A549 (cell line): ENCODE measurements around the gene DPEP3. TPM values are rescaled to one million over a fixed set of nuclear protein-coding genes. Genes with fewer than 3 reads are reported as not detected.
A peak's percentile ranks its signal among the peaks of the same experiment; 100 is the strongest.

Experiments used
- ATAC-seq, 2 experiments: fragments of 200-7000 bp in 1 of 2; fragments of >200 bp in 1 of 2; cut with Nextera tagmentation in 1 of 2; cut with Tn5 transposase in 1 of 2; 3 replicates each; pipeline versions ENCODE4 v1.8.0 to v1.9.1; 2018 to 2020; ENCODE audit warnings: mild to moderate bottlenecking in 1 of 2, moderate library complexity in 1 of 2
- CTCF ChIA-PET: fragments of 300-600 bp; sonication (Branson Sonifier 250); formaldehyde crosslinking; extraction: SDS; loops from one replicate; lab custom pipeline; 2021; ENCODE audit warnings: antibody characterized with exemption, inconsistent platforms; lab: Yijun Ruan, JAX
- POLR2A ChIA-PET: fragments of 350-600 bp; formaldehyde crosslinking; extraction: SDS; loops from one replicate; lab custom pipeline; 2021; ENCODE audit warnings: antibody characterized with exemption, inconsistent platforms; lab: Yijun Ruan, JAX
- DNase-seq, 2 experiments: peaks; one replicate each; pipeline versions ENCODE4 v3.0.0 to v3.0.0-alpha.2; 2011 to 2016; ENCODE audit warnings: low read depth in 1 of 2, low spot score in 1 of 2
- FAIRE-seq: peaks from 2 replicates; lab custom pipeline; 2011; peaks lifted over from hg19 to GRCh38; lab: Jason Lieb, UNC
- H3K27ac ChIP-seq, 2 experiments: fragments of >200 bp; sonication (Bioruptor Twin); formaldehyde crosslinking; 3 replicates each; pipeline ENCODE4 v1.5.1; 2016 to 2017
- H3K4me1 ChIP-seq: fragments of >200 bp; sonication (Bioruptor Twin); formaldehyde crosslinking; 3 replicates; pipeline ENCODE4 v1.6.1; 2016
- H3K4me2 ChIP-seq: fragments of >200 bp; sonication (Bioruptor Twin); formaldehyde crosslinking; 3 replicates; pipeline ENCODE4 v1.6.1; 2016
- H3K4me3 ChIP-seq: fragments of >200 bp; sonication (Bioruptor Twin); formaldehyde crosslinking; 3 replicates; pipeline ENCODE4 v1.5.1; 2016
- H3K9me3 ChIP-seq: fragments of >200 bp; sonication (Bioruptor Twin); formaldehyde crosslinking; 3 replicates; pipeline ENCODE4 v1.6.1; 2016
- CBX2 ChIP-seq: fragments of 200-600 bp; sonication (generic); IDR thresholded peaks from 2 replicates; pipeline ENCODE4 v1.6.1; 2016; ENCODE audit warnings: low read depth, mild to moderate bottlenecking, borderline replicate concordance
- CHD4 ChIP-seq: fragments of 200-600 bp; sonication (generic); IDR thresholded peaks from 2 replicates; pipeline ENCODE4 v1.6.1; 2016; ENCODE audit warnings: antibody characterized with exemption, mild to moderate bottlenecking, borderline replicate concordance
- CTCF ChIP-seq: fragments of >200 bp; sonication (Bioruptor Twin); formaldehyde crosslinking; IDR thresholded peaks from 3 replicates; pipeline ENCODE4 v1.5.1; 2016
- EHF ChIP-seq: fragments of 250-450 bp; sonication (Bioruptor Pico); IDR thresholded peaks from 2 replicates; pipeline ENCODE4 v1.5.0; 2020; ENCODE audit warnings: mild to moderate bottlenecking
- EHMT2 ChIP-seq: fragments of 200-600 bp; sonication (generic); IDR thresholded peaks from 2 replicates; pipeline ENCODE4 v1.6.1; 2016; ENCODE audit warnings: antibody characterized with exemption, low read depth, mild to moderate bottlenecking, moderate library complexity
- ESRRA ChIP-seq: fragments of 150-350 bp; IDR thresholded peaks from 2 replicates; pipeline ENCODE4 v1.6.1; 2014; ENCODE audit warnings: mild to moderate bottlenecking, low read length, borderline replicate concordance
- FOSB ChIP-seq: fragments of 250-450 bp; sonication (Bioruptor Pico); IDR thresholded peaks from 2 replicates; pipeline ENCODE4 v1.5.0; 2020; ENCODE audit warnings: mild to moderate bottlenecking, moderate library complexity
- FOSL2 ChIP-seq, 2 experiments: fragments of 450-650 bp in 1 of 2; fragments of >200 bp in 1 of 2; sonication (Bioruptor Twin) in 1 of 2; formaldehyde crosslinking; IDR thresholded peaks; 2 replicates each; pipeline versions ENCODE4 v1.5.0 to v1.6.1; 2016 to 2020; ENCODE audit warnings: mild to moderate bottlenecking in 1 of 2, moderate library complexity in 1 of 2
- FOXS1 ChIP-seq: fragments of 250-450 bp; sonication (Bioruptor Pico); IDR thresholded peaks from 2 replicates; pipeline ENCODE4 v1.5.0; 2020; ENCODE audit warnings: mild to moderate bottlenecking, moderate library complexity
- HEYL ChIP-seq: fragments of 250-450 bp; sonication (Bioruptor Pico); IDR thresholded peaks from 2 replicates; pipeline ENCODE4 v1.8.0; 2021; ENCODE audit warnings: mild to moderate bottlenecking, moderate library complexity
- HOXA7 ChIP-seq: fragments of 250-450 bp; sonication (Bioruptor Pico); IDR thresholded peaks from 2 replicates; pipeline ENCODE4 v1.5.0; 2020; ENCODE audit warnings: mild to moderate bottlenecking, moderate library complexity
- JUNB ChIP-seq: fragments of >200 bp; sonication (Bioruptor Twin); formaldehyde crosslinking; IDR thresholded peaks from 2 replicates; pipeline ENCODE4 v1.6.1; 2016
- KDM1A ChIP-seq: fragments of 200-600 bp; sonication (generic); IDR thresholded peaks from 2 replicates; pipeline ENCODE4 v1.6.1; 2016; ENCODE audit warnings: low read depth, mild to moderate bottlenecking
- MAX ChIP-seq: IDR thresholded peaks from 2 replicates; pipeline ENCODE4 v1.6.1; 2012
- MAZ ChIP-seq: fragments of 150-350 bp; IDR thresholded peaks from 2 replicates; pipeline ENCODE4 v1.6.1; 2014; ENCODE audit warnings: antibody characterized with exemption, low read depth, low read length, borderline replicate concordance
- MYC ChIP-seq: IDR thresholded peaks from 2 replicates; pipeline ENCODE4 v1.6.1; 2012; ENCODE audit warnings: mild to moderate bottlenecking, inconsistent platforms, low read length, improper control_type of control experiment, borderline replicate concordance
- NR3C1 ChIP-seq: fragments of >200 bp; sonication (Bioruptor Twin); formaldehyde crosslinking; IDR thresholded peaks from 3 replicates; pipeline ENCODE4 v1.6.1; 2017
- PBX3 ChIP-seq: IDR thresholded peaks from 2 replicates; pipeline ENCODE4 v1.6.1; 2012
- PHF8 ChIP-seq: fragments of 200-600 bp; sonication (generic); IDR thresholded peaks from 2 replicates; pipeline ENCODE4 v1.6.1; 2016; ENCODE audit warnings: low read depth, mild to moderate bottlenecking, antibody characterized with exemption, moderate library complexity, borderline replicate concordance
- POLR2AphosphoS2 ChIP-seq: conservative IDR thresholded peaks from 2 replicates; pipeline ENCODE4 v1.6.1; 2012; ENCODE audit warnings: low read length, improper control_type of control experiment, inconsistent platforms
- RCOR1 ChIP-seq: fragments of 150-350 bp; IDR thresholded peaks from 2 replicates; pipeline ENCODE4 v1.6.1; 2014; ENCODE audit warnings: antibody characterized with exemption, low read length, low read depth
- REST ChIP-seq: fragments of 200-600 bp; sonication (generic); IDR thresholded peaks from 2 replicates; pipeline ENCODE4 v1.6.1; 2016; ENCODE audit warnings: antibody characterized with exemption, mild to moderate bottlenecking, moderate library complexity
- SMC3 ChIP-seq: fragments of >200 bp; sonication (Bioruptor Twin); formaldehyde crosslinking; IDR thresholded peaks from 3 replicates; pipeline ENCODE4 v1.6.1; 2018; ENCODE audit warnings: inconsistent platforms
- SREBF2 ChIP-seq: fragments of 450-650 bp; IDR thresholded peaks from 2 replicates; pipeline ENCODE4 v1.6.1; 2014; ENCODE audit warnings: mild to moderate bottlenecking, moderate library complexity
- TP53 ChIP-seq: fragments of 250-450 bp; sonication (Bioruptor Pico); IDR thresholded peaks from 2 replicates; pipeline ENCODE4 v1.5.0; 2021; ENCODE audit warnings: mild to moderate bottlenecking, moderate library complexity
- ZFP36 ChIP-seq: fragments of 450-650 bp; IDR thresholded peaks from 2 replicates; pipeline ENCODE4 v1.6.1; 2014; ENCODE audit warnings: borderline replicate concordance; ENCODE audit not compliant: partially characterized antibody
- WGBS: methylation state at CpG from one replicate; pipeline ENCODE4 v1.1.6; 2017; ENCODE audit errors: missing lambda C conversion rate; 5-methylcytosine and 5-hydroxymethylcytosine counted together
- polyA plus RNA-seq, 4 experiments: library from polyadenylated mRNA; depleted of rRNA in 3 of 4; stranded (reverse); fragments of >200 nt; fragmentation: RNase III in 1 of 4; extraction: RNeasy Plus Mini Kit Qiagen cat#74134 plus additional on column Dnase treatment in 1 of 4; gene quantifications; 2 replicates in 3 of 4; 3 replicates in 1 of 4; pipeline ENCODE4 v1.2.3, GENCODE V29; 2011 to 2017

Gene DPEP3
- polyA plus RNA-seq, 2 of the 4 experiments (the other 2 are of a cell fraction) = not detected

GRCh38 chr16:67949645-67950044, 30.7 kb downstream of the DPEP3 start:
- Histone ChIP-seq H3K4me3 (no peak overlapping the region), H3K27ac (no peak overlapping the region), H3K4me2 (no peak overlapping the region), H3K9me3 (no peaks in the 10 kb centered on the region), H3K4me1 (no peaks in the 10 kb centered on the region)
- 92% methylated on average over 7 of the region's 11 CpGs for WGBS
- TF ChIP-seq CHD4 (no peak), ESRRA (no peak), REST (no peak), EHMT2 (no peak), TP53 (no peak), MYC (no peak), FOSB (CRISPR knock-in tag) (no peak), EHF (no peak), PBX3 (no peak), ZFP36 (no peak), KDM1A (no peak), CBX2 (no peak)
- ChIA-PET POLR2A (interaction anchor here (1.4 kb wide), 1 partner anchor 14 kb away, joined by 4 read pairs; no protein-coding TSS in a partner anchor), CTCF (interaction anchor here (0.8 to 8.4 kb wide), 7 partner anchors 8 to 133 kb away, joined by 3 to 54 read pairs (median 4); partner anchors contain the start of genes LCAT and PSMB10)
- no peak for DNase-seq
- no peak for ATAC-seq
- FAIRE-seq = no peak

- no peak for TF ChIP-seq MAZ
- TF ChIP-seq CTCF = no peak
- TF ChIP-seq FOSL2 (IDR thresholded peaks at IDR 0.05) = no peak
- no peak for TF ChIP-seq FOSL2 (CRISPR knock-in tag; IDR thresholded peaks at IDR 0.05)
- no peak for TF ChIP-seq NR3C1
- TF ChIP-seq ESRRA = no peak
- TF ChIP-seq HOXA7 (CRISPR knock-in tag) = no peak
- no peak for TF ChIP-seq SMC3
- no peak for TF ChIP-seq SREBF2
- no peak for TF ChIP-seq FOXS1
- no peak for TF ChIP-seq RCOR1
- TF ChIP-seq JUNB = no peak
- no peak for TF ChIP-seq MAX
- TF ChIP-seq PHF8 = no peak
- no peak for TF ChIP-seq HEYL (CRISPR knock-in tag)
- TF ChIP-seq POLR2AphosphoS2 = no peak
- FAIRE-seq (no peak), ATAC-seq (peak in 1 of 2 experiments; percentile 3; a peak in 2 of 6 replicates), DNase-seq (no peak)
- Histone ChIP-seq H3K4me3 (no peak overlapping the region), H3K9me3 (no peaks in the 10 kb centered on the region), H3K4me1 (no peaks in the 10 kb centered on the region), H3K27ac (no peak overlapping the region), H3K4me2 (no peak overlapping the region)
- POLR2A ChIA-PET = no interaction called here
- CTCF ChIA-PET = interaction anchor here (1.2 to 6.3 kb wide), 3 partner anchors 12 to 280 kb away, joined by 3 to 29 read pairs (median 6); partner anchors contain the start of gene PSMB10
- 85% methylated on average over 15 of the region's 15 CpGs for WGBS
These were observed 32.3 kb downstream of the DPEP3 start for GRCh38 chr16:67948015-67948414.
